GM12878 (cell line): ENCODE data around the gene CETN1. TPM values are rescaled to one million over a fixed set of nuclear protein-coding genes. Genes with fewer than 3 reads are reported as not detected.

ENCODE experiments used
- ATAC-seq: fragments of 200-7000 bp; cut with Tn5 transposase; 3 replicates; pipeline ENCODE4 v1.9.1; 2020; ENCODE audit warnings: mild to moderate bottlenecking, moderate library complexity
- BruUV-seq: library from RNA; stranded (reverse); fragments of 400-500 nt; replicated peaks from 2 replicates; lab custom pipeline; 2021; lab: Mats Ljungman, UMichigan
- CTCF ChIA-PET: fragments of 300-600 bp; sonication (Branson Sonifier 250); formaldehyde crosslinking; extraction: SDS; loops from one replicate; lab custom pipeline; 2021; ENCODE audit warnings: inconsistent platforms; lab: Yijun Ruan, JAX
- POLR2A ChIA-PET: fragments of 350-600 bp; formaldehyde crosslinking; extraction: SDS; loops from one replicate; lab custom pipeline; 2021; ENCODE audit warnings: inconsistent platforms; lab: Charles Lee
- RAD21 ChIA-PET: fragments of 300-600 bp; sonication (Branson Sonifier 250); formaldehyde crosslinking; loops from one replicate; lab custom pipeline; 2023; ENCODE audit warnings: antibody characterized with exemption; ENCODE audit not compliant: unreplicated experiment; lab: Charles Lee
- SMC1A ChIA-PET: fragments of 300-600 bp; sonication (Branson Sonifier 250); formaldehyde crosslinking; loops from one replicate; lab custom pipeline; 2023; ENCODE audit not compliant: unreplicated experiment, uncharacterized antibody; lab: Charles Lee
- DNase-seq: peaks from one replicate; pipeline ENCODE4 v3.0.0-alpha.2; 2011; ENCODE audit warnings: low read depth, low spot score
- FAIRE-seq: peaks from 3 replicates; lab custom pipeline; 2011; peaks lifted over from hg19 to GRCh38; lab: Jason Lieb, UNC
- H2AFZ ChIP-seq: 2 replicates; pipeline ENCODE4 v1.6.0; 2011; ENCODE audit warnings: low read depth, low read length, control low read depth; ENCODE audit not compliant: control insufficient read depth
- H3K27ac ChIP-seq: 2 replicates; pipeline ENCODE4 v1.5.1; 2011; ENCODE audit warnings: control low read depth; ENCODE audit not compliant: control insufficient read depth, insufficient read depth
- H3K27me3 ChIP-seq, 2 experiments: replicated peaks in 1 of 2; 2 replicates each; pipeline versions ENCODE4 v1.6.0 to v1.6.1; 2011; ENCODE audit warnings: low read length in 1 of 2; ENCODE audit not compliant: control insufficient read depth in 2 of 2, insufficient read depth in 2 of 2
- H3K36me3 ChIP-seq, 2 experiments: 2 replicates each; pipeline ENCODE4 v1.5.1; 2011; ENCODE audit warnings: low read length in 1 of 2; ENCODE audit not compliant: control insufficient read depth in 2 of 2, insufficient read depth in 2 of 2
- H3K4me1 ChIP-seq: 2 replicates; pipeline ENCODE4 v1.6.1; 2011; ENCODE audit warnings: mild to moderate bottlenecking, low read length, moderate library complexity, mixed read lengths; ENCODE audit not compliant: control insufficient read depth, insufficient read depth
- H3K4me2 ChIP-seq: 2 replicates; pipeline ENCODE4 v1.6.0; 2011; ENCODE audit warnings: control low read depth; ENCODE audit not compliant: control insufficient read depth, insufficient read depth
- H3K4me3 ChIP-seq: fragments of 200-600 bp; sonication (generic); 2 replicates; pipeline ENCODE4 v1.5.1; 2016
- H3K79me2 ChIP-seq: 2 replicates; pipeline ENCODE4 v1.6.0; 2011; ENCODE audit warnings: low read length; ENCODE audit not compliant: control insufficient read depth, insufficient read depth
- H3K9ac ChIP-seq: 2 replicates; pipeline ENCODE4 v1.8.0; 2011; ENCODE audit warnings: low read length, control low read depth, mixed read lengths; ENCODE audit not compliant: control insufficient read depth, insufficient read depth
- H3K9me3 ChIP-seq: replicated peaks from 3 replicates; pipeline ENCODE4 v1.5.1; 2011; ENCODE audit warnings: mild to moderate bottlenecking, low read length; ENCODE audit not compliant: control insufficient read depth, insufficient read depth
- H4K20me1 ChIP-seq: 2 replicates; pipeline ENCODE4 v1.6.0; 2011; ENCODE audit not compliant: control insufficient read depth, insufficient read depth
- BCL11A ChIP-seq: IDR thresholded peaks from 2 replicates; pipeline ENCODE4 v1.6.1; 2011; ENCODE audit warnings: low read depth, low read length
- BCL3 ChIP-seq: IDR thresholded peaks from 2 replicates; pipeline ENCODE4 v1.6.1; 2011; ENCODE audit warnings: borderline replicate concordance, low read depth, mild to moderate bottlenecking, moderate library complexity, low read length; ENCODE audit not compliant: insufficient read depth, poor library complexity, severe bottlenecking
- CBFB ChIP-seq: IDR thresholded peaks from 2 replicates; pipeline ENCODE4 v1.6.1; 2016; ENCODE audit warnings: antibody characterized with exemption, low read depth
- EGR1 ChIP-seq, 2 experiments: IDR thresholded peaks; 1 replicate in 1 of 2; 2 replicates in 1 of 2; pipeline ENCODE4 v1.6.1; 2011 to 2012; ENCODE audit warnings: low read depth in 2 of 2, low read length in 2 of 2, borderline replicate concordance in 1 of 2, mild to moderate bottlenecking in 1 of 2, moderate library complexity in 1 of 2
- FOXK2 ChIP-seq: fragments of 450-650 bp; IDR thresholded peaks from 2 replicates; pipeline ENCODE4 v1.6.1; 2017; ENCODE audit warnings: mild to moderate bottlenecking, moderate library complexity
- HCFC1 ChIP-seq: fragments of 150-350 bp; IDR thresholded peaks from 2 replicates; pipeline ENCODE4 v1.6.1; 2014; ENCODE audit warnings: low read length
- HDGF ChIP-seq: fragments of 450-650 bp; IDR thresholded peaks from 2 replicates; pipeline ENCODE4 v1.6.1; 2016; ENCODE audit warnings: antibody characterized with exemption
- KLF5 ChIP-seq: fragments of 450-650 bp; IDR thresholded peaks from 2 replicates; pipeline ENCODE4 v1.6.1; 2014; ENCODE audit warnings: mild to moderate bottlenecking; ENCODE audit not compliant: partially characterized antibody
- NBN ChIP-seq: fragments of 450-650 bp; IDR thresholded peaks from 2 replicates; pipeline ENCODE4 v1.6.1; 2016
- NKRF ChIP-seq: fragments of 450-650 bp; conservative IDR thresholded peaks from 2 replicates; pipeline ENCODE4 v1.6.1; 2017; ENCODE audit warnings: mild to moderate bottlenecking, moderate library complexity
- NR2C1 ChIP-seq: fragments of 450-650 bp; IDR thresholded peaks from 2 replicates; pipeline ENCODE4 v1.6.1; 2017; ENCODE audit warnings: antibody characterized with exemption, mild to moderate bottlenecking, moderate library complexity
- PAX8 ChIP-seq: fragments of 450-650 bp; IDR thresholded peaks from 2 replicates; pipeline ENCODE4 v1.6.1; 2017; ENCODE audit warnings: mild to moderate bottlenecking, moderate library complexity
- SIN3A ChIP-seq: IDR thresholded peaks from 2 replicates; pipeline ENCODE4 v1.6.1; 2012; ENCODE audit warnings: low read depth, low read length, improper control_type of control experiment
- SMC3 ChIP-seq: IDR thresholded peaks from 2 replicates; pipeline ENCODE4 v1.6.1; 2011; ENCODE audit warnings: low read length, improper control_type of control experiment, borderline replicate concordance
- SUZ12 ChIP-seq: fragments of 200-600 bp; sonication (generic); IDR thresholded peaks from one replicate; pipeline ENCODE4 v1.6.1; 2018; ENCODE audit warnings: antibody characterized with exemption, mild to moderate bottlenecking; ENCODE audit not compliant: unreplicated experiment
- TCF12 ChIP-seq: IDR thresholded peaks from 2 replicates; pipeline ENCODE4 v1.6.1; 2011; ENCODE audit warnings: low read depth, mild to moderate bottlenecking, low read length
- in situ Hi-C: fragments of 300-500 bp; cut with MboI; formaldehyde crosslinking; loops from 9 replicates; pipeline ENCODE4 v1.14.3; 2018; ENCODE audit warnings: mixed read lengths
- intact Hi-C: fragments of 100-400 bp; cut with micrococcal nuclease; formaldehyde crosslinking; loops from one replicate; pipeline ENCODE4 v1.14.2; 2022; ENCODE audit not compliant: unreplicated experiment
- polyA plus RNA-seq, 11 experiments: library from polyadenylated mRNA; depleted of rRNA in 4 of 11; unstranded in 6 of 11; stranded (reverse) in 5 of 11; fragments of >200 nt; fragmentation: Nextera tagmentation in 4 of 11; fragmentation: Illumina TruSeq in 1 of 11; extraction: Ambion mirVana in 4 of 11; extraction: Trizol in 1 of 11; gene quantifications; 1 replicate in 1 of 11; 2 replicates in 10 of 11; pipeline versions ENCODE4 v1.2.1 to v1.2.3, GENCODE V29; 2011 to 2016; ENCODE audit warnings: inconsistent platforms in 2 of 11, missing spikeins in 2 of 11, low read depth in 1 of 11
- total RNA-seq, 4 experiments: library from RNA; depleted of rRNA in 3 of 4; stranded (reverse); fragments of >200 nt in 3 of 4; fragmentation: Illumina TruSeq in 1 of 4; extraction: Trizol in 1 of 4; gene quantifications; 2 replicates each; pipeline versions ENCODE4 v1.2.1 to v1.2.3, GENCODE V29; 2013 to 2021
- TF ChIP-seq, protein P1 (sequence below): IDR thresholded peaks from 2 replicates; pipeline ENCODE4 v1.6.1; 2012; ENCODE audit warnings: low read depth, low read length, improper control_type of control experiment
- TF ChIP-seq, protein P2 (sequence below): fragments of 450-650 bp; IDR thresholded peaks from 2 replicates; pipeline ENCODE4 v1.6.1; 2014; ENCODE audit warnings: mild to moderate bottlenecking
- TF ChIP-seq, protein P3 (sequence below): fragments of 450-650 bp; IDR thresholded peaks from 2 replicates; pipeline ENCODE4 v1.6.1; 2017; ENCODE audit warnings: mild to moderate bottlenecking

CETN1 gene
- total and polyA plus RNA-seq, 10 of the 15 experiments (the other 5 are each of a cell fraction or from before 2014, with no cell fraction given): not detected

GRCh38 chr18:572831-573289 is 7.3 kb upstream of the CETN1 start:
- intact Hi-C loops: no loop called here
- CTCF ChIA-PET: interaction anchor here (0.6 to 1.4 kb wide), 3 partner anchors 11 to 1986 kb away, joined by 3 read pairs; no protein-coding TSS in a partner anchor
- RAD21 ChIA-PET: no interaction called here
- no TSS peak for BruUV-seq
- no peak for TF ChIP-seq HCFC1
- no peak for TF ChIP-seq FOXK2
- TF ChIP-seq, protein P1, sequence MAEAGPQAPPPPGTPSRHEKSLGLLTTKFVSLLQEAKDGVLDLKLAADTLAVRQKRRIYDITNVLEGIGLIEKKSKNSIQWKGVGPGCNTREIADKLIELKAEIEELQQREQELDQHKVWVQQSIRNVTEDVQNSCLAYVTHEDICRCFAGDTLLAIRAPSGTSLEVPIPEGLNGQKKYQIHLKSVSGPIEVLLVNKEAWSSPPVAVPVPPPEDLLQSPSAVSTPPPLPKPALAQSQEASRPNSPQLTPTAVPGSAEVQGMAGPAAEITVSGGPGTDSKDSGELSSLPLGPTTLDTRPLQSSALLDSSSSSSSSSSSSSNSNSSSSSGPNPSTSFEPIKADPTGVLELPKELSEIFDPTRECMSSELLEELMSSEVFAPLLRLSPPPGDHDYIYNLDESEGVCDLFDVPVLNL: no peak
- TF ChIP-seq, protein P2, sequence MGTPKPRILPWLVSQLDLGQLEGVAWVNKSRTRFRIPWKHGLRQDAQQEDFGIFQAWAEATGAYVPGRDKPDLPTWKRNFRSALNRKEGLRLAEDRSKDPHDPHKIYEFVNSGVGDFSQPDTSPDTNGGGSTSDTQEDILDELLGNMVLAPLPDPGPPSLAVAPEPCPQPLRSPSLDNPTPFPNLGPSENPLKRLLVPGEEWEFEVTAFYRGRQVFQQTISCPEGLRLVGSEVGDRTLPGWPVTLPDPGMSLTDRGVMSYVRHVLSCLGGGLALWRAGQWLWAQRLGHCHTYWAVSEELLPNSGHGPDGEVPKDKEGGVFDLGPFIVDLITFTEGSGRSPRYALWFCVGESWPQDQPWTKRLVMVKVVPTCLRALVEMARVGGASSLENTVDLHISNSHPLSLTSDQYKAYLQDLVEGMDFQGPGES: no peak
- no peak for TF ChIP-seq KLF5
- TF ChIP-seq TCF12: no peak
- no peak for TF ChIP-seq BCL11A
- TF ChIP-seq SUZ12: no peak
- no peak for TF ChIP-seq HDGF
- no peak for TF ChIP-seq CBFB
- TF ChIP-seq BCL3: no peak
- no peak for TF ChIP-seq PAX8
- TF ChIP-seq EGR1 (IDR thresholded peaks at IDR 0.05; ENCODE audit: borderline replicate concordance in 1 of 2, low read depth in 2 of 2, low read length in 2 of 2): no peak
- TF ChIP-seq SIN3A: no peak
- TF ChIP-seq NBN: no peak
- no peak for TF ChIP-seq SMC3
- TF ChIP-seq, protein P3, sequence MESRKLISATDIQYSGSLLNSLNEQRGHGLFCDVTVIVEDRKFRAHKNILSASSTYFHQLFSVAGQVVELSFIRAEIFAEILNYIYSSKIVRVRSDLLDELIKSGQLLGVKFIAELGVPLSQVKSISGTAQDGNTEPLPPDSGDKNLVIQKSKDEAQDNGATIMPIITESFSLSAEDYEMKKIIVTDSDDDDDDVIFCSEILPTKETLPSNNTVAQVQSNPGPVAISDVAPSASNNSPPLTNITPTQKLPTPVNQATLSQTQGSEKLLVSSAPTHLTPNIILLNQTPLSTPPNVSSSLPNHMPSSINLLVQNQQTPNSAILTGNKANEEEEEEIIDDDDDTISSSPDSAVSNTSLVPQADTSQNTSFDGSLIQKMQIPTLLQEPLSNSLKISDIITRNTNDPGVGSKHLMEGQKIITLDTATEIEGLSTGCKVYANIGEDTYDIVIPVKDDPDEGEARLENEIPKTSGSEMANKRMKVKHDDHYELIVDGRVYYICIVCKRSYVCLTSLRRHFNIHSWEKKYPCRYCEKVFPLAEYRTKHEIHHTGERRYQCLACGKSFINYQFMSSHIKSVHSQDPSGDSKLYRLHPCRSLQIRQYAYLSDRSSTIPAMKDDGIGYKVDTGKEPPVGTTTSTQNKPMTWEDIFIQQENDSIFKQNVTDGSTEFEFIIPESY: no peak
- TF ChIP-seq NR2C1: no peak
- no peak for TF ChIP-seq NKRF
- Histone ChIP-seq H3K4me2 (no peak overlapping the region), H3K27me3 (peaks cover 0 to 2% of the 10 kb centered on the region in 2 experiments; a peak in 2 of 4 replicates), H3K4me3 (no peak overlapping the region), H3K9ac (no peak overlapping the region), H2AFZ (no peak overlapping the region), H3K27ac (no peak overlapping the region), H3K79me2 (no peaks in the 10 kb centered on the region), H4K20me1 (no peaks in the 10 kb centered on the region), H3K9me3 (no peaks in the 10 kb centered on the region), H3K4me1 (no peaks in the 10 kb centered on the region), H3K36me3 (no peaks in the 10 kb centered on the region)
- no peak for ATAC-seq
- DNase-seq: no peak
- FAIRE-seq: no peak
- SMC1A ChIA-PET: no interaction called here
- in situ Hi-C loops: no loop called here
- POLR2A ChIA-PET: no interaction called here
